KMS-11 (cell line): Measurements from ENCODE around the gene VWC2L.

ENCODE experiments used
- H2AFZ ChIP-seq: fragments of 200-600 bp; sonication (generic); 2 replicates; pipeline ENCODE4 v1.6.1; 2016; ENCODE audit warnings: antibody characterized with exemption, mixed run types, low read depth
- H3K27ac ChIP-seq: fragments of 200-600 bp; sonication (generic); 2 replicates; pipeline ENCODE4 v1.6.1; 2016; ENCODE audit warnings: mild to moderate bottlenecking, mixed run types
- H3K27me3 ChIP-seq: fragments of 200-600 bp; sonication (generic); 2 replicates; pipeline ENCODE4 v1.6.1; 2017; ENCODE audit warnings: mild to moderate bottlenecking, low read depth, mixed run types, moderate library complexity; ENCODE audit not compliant: insufficient read depth
- H3K36me3 ChIP-seq: fragments of 200-600 bp; sonication (generic); 2 replicates; pipeline ENCODE4 v1.6.1; 2017; ENCODE audit warnings: mild to moderate bottlenecking, mixed run types; ENCODE audit not compliant: insufficient read depth
- H3K4me1 ChIP-seq: fragments of 200-600 bp; sonication (generic); 2 replicates; pipeline ENCODE4 v1.6.1; 2016; ENCODE audit warnings: mild to moderate bottlenecking, low read depth, mixed run types; ENCODE audit not compliant: poor library complexity, severe bottlenecking
- H3K4me2 ChIP-seq: fragments of 200-600 bp; sonication (generic); 2 replicates; pipeline ENCODE4 v1.7.0; 2016; ENCODE audit warnings: mild to moderate bottlenecking, mixed run types
- H3K4me3 ChIP-seq: fragments of 200-600 bp; sonication (generic); IDR thresholded peaks from 2 replicates; pipeline ENCODE4 v1.6.1; 2017; ENCODE audit warnings: low read depth, low read length, mixed read lengths; ENCODE audit not compliant: insufficient read depth
- H3K79me2 ChIP-seq: fragments of 200-600 bp; sonication (generic); 2 replicates; pipeline ENCODE4 v1.6.1; 2016; ENCODE audit warnings: low read depth, mixed run types; ENCODE audit not compliant: insufficient read depth
- H3K9ac ChIP-seq: fragments of 200-600 bp; sonication (generic); 2 replicates; pipeline ENCODE4 v1.6.1; 2016; ENCODE audit warnings: mild to moderate bottlenecking, mixed run types
- H4K20me1 ChIP-seq: fragments of 200-600 bp; sonication (generic); 2 replicates; pipeline ENCODE4 v1.6.1; 2016; ENCODE audit warnings: mild to moderate bottlenecking, mixed run types; ENCODE audit not compliant: insufficient read depth
- TF ChIP-seq, protein P1 (sequence below): fragments of 200-600 bp; sonication (generic); conservative IDR thresholded peaks from 2 replicates; pipeline ENCODE4 v1.6.1; 2017; ENCODE audit warnings: low read depth, mild to moderate bottlenecking, antibody characterized with exemption, low read length, moderate library complexity, mixed read lengths

VWC2L gene

DNA sequence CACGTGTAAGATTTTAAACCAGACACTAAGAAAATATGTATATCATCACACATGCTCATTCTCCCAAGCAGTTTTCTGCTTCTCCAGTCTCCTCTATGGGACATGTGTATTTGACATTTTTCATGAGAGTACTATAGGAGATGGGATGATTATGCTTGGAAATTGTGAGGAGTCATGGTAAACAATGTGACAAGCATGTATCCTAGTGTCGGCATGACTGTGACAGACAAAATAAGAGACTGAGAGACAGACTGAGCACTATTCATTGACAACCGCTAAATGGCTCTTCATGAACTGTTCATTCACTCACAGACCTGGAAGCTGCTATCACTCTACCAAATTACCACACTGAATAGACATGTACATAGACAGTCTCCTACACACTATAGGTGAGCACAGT lies 127.1 kb downstream of the VWC2L start:
- no peak overlapping the region for H3K4me3 ChIP-seq
- H3K27me3 ChIP-seq: no peaks in the 10 kb centered on the region
- no peaks in the 10 kb centered on the region for H4K20me1 ChIP-seq
- no peak overlapping the region for H2AFZ ChIP-seq
- H3K4me1 ChIP-seq: no peaks in the 10 kb centered on the region
- no peaks in the 10 kb centered on the region for H3K79me2 ChIP-seq
- no peak overlapping the region for H3K4me2 ChIP-seq
- H3K9ac ChIP-seq: no peak overlapping the region
- TF ChIP-seq, protein P1, sequence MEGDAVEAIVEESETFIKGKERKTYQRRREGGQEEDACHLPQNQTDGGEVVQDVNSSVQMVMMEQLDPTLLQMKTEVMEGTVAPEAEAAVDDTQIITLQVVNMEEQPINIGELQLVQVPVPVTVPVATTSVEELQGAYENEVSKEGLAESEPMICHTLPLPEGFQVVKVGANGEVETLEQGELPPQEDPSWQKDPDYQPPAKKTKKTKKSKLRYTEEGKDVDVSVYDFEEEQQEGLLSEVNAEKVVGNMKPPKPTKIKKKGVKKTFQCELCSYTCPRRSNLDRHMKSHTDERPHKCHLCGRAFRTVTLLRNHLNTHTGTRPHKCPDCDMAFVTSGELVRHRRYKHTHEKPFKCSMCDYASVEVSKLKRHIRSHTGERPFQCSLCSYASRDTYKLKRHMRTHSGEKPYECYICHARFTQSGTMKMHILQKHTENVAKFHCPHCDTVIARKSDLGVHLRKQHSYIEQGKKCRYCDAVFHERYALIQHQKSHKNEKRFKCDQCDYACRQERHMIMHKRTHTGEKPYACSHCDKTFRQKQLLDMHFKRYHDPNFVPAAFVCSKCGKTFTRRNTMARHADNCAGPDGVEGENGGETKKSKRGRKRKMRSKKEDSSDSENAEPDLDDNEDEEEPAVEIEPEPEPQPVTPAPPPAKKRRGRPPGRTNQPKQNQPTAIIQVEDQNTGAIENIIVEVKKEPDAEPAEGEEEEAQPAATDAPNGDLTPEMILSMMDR: no peak
- H3K36me3 ChIP-seq: no peaks in the 10 kb centered on the region
- H3K27ac ChIP-seq: no peak overlapping the region

DNA sequence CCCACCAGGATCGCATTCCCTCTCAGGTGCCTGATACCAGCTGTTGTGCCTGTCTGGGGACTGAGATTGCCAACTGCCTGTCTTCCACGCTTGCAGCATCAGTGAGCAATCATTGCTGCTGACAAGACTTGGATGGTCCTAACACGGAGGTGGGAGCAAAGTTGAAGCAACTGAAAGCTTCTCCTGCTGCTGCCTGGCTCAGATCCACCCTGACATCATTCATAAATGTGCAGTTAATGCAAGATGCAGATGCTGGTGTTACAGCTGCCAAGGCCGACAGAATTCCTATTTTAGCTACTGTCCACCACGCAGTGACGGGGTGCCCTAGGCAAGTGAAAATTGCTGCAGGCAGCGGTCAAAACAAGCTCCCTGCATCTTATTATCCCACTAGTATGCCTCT lies 131.4 kb downstream of the VWC2L start:
- Histone ChIP-seq H3K79me2 (no peaks in the 10 kb centered on the region), H3K4me2 (no peak overlapping the region), H3K4me1 (no peaks in the 10 kb centered on the region), H2AFZ (no peak overlapping the region), H3K27ac (no peak overlapping the region), H3K4me3 (no peak overlapping the region), H3K27me3 (no peaks in the 10 kb centered on the region), H4K20me1 (no peaks in the 10 kb centered on the region), H3K9ac (no peak overlapping the region), H3K36me3 (no peaks in the 10 kb centered on the region)
- TF ChIP-seq, protein P1: no peak

DNA sequence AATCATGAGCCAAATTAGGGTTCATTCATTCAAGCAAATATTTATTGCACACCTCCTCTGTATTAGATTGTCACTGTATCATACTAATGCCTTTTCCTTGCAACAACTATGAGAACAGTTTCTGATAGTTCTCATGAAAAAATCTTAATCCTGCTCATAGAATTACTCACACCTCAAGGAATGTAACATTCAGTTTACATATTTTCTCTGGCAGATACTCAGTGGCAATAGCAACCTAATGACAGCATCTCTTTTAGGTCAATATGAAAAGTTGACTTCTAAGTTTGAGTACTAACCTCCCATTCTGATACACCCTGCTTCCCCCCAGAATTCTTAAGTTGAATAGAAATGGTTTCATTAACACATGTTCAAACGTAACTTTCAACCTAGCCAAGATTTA lies 132.0 kb downstream of the VWC2L start:
- Histone ChIP-seq H3K27ac (no peak overlapping the region), H3K9ac (no peak overlapping the region), H3K4me1 (no peaks in the 10 kb centered on the region), H3K36me3 (no peaks in the 10 kb centered on the region), H3K4me3 (no peak overlapping the region), H3K79me2 (no peaks in the 10 kb centered on the region), H3K27me3 (no peaks in the 10 kb centered on the region), H3K4me2 (no peak overlapping the region), H2AFZ (no peak overlapping the region), H4K20me1 (no peaks in the 10 kb centered on the region)
- TF ChIP-seq, protein P1: no peak

DNA sequence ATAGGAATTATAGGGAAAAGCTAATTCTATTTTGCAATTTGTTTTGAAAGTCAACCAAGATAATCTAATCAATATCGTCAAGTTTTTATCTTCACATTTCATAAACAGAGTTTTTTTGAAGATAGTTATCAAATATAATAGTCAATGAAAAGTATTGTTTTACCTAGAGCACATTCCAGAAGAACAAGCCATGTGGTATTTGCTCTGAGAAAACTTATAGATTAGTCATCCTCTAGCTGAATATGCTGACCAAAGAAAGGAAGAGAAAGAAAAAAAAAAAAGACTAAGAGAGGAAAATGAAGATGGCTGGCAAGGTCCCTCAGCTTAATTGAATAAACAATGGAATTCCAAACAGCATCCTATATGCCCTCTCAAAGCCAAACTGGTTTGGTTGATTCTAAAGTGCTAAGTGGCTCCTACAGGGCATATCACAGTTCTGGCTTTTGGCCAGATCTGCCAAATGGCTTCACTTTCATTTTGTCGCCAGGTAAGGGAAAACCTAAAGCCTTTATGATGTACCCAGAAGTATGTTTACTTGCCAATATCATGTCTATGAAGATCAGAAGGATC lies 132.6 kb downstream of the VWC2L start:
- Histone ChIP-seq H3K27ac (no peak overlapping the region), H3K4me1 (no peaks in the 10 kb centered on the region), H4K20me1 (no peaks in the 10 kb centered on the region), H3K9ac (no peak overlapping the region), H2AFZ (no peak overlapping the region), H3K4me3 (no peak overlapping the region), H3K79me2 (no peaks in the 10 kb centered on the region), H3K36me3 (no peaks in the 10 kb centered on the region), H3K27me3 (no peaks in the 10 kb centered on the region), H3K4me2 (no peak overlapping the region)
- TF ChIP-seq, protein P1: no peak
